SU-DHL-6 (cell line): ENCODE results near the gene TMEM178B.
"Not testable (repeated sequence)": the region's sequence is repeated elsewhere in the genome, so short reads cannot be mapped to it uniquely, and the experiment has no call there.

ENCODE experiments used
- EZH2phosphoT487 ChIP-seq: fragments of 200-600 bp; sonication (generic), shearing (Covaris generic); conservative IDR thresholded peaks from 2 replicates; pipeline ENCODE4 v1.6.1; 2018; ENCODE audit warnings: mild to moderate bottlenecking, antibody characterized with exemption, low read length, moderate library complexity, mixed read lengths
- TF ChIP-seq, protein P1 (sequence below): fragments of 200-600 bp; sonication (generic); IDR thresholded peaks from one replicate; pipeline ENCODE4 v1.5.1; 2017; ENCODE audit warnings: antibody characterized with exemption, mild to moderate bottlenecking, low read length, moderate library complexity; ENCODE audit not compliant: insufficient read depth, poor library complexity, severe bottlenecking

DNA sequence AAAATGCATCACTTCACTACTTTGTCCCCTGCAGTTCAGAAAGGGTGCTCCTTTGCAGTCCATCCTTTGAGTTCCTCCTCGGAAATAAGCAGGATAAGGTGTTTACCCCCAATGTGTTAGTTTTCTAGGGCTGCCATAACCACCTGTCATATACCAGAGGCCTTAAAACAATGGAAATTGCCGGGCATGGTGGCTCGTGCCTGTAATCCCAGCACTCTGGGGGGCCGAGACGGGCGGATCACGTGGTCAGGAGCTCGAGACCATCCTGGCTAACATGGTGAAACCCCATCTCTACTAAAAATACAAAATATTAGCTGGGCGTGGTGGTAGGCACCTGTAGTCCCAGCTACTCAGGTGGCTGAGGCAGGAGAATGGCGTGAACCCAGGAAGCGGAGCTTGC, 330.0 kb downstream of the TMEM178B start:
- TF ChIP-seq, protein P1, sequence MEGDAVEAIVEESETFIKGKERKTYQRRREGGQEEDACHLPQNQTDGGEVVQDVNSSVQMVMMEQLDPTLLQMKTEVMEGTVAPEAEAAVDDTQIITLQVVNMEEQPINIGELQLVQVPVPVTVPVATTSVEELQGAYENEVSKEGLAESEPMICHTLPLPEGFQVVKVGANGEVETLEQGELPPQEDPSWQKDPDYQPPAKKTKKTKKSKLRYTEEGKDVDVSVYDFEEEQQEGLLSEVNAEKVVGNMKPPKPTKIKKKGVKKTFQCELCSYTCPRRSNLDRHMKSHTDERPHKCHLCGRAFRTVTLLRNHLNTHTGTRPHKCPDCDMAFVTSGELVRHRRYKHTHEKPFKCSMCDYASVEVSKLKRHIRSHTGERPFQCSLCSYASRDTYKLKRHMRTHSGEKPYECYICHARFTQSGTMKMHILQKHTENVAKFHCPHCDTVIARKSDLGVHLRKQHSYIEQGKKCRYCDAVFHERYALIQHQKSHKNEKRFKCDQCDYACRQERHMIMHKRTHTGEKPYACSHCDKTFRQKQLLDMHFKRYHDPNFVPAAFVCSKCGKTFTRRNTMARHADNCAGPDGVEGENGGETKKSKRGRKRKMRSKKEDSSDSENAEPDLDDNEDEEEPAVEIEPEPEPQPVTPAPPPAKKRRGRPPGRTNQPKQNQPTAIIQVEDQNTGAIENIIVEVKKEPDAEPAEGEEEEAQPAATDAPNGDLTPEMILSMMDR = not testable (repeated sequence)
- TF ChIP-seq EZH2phosphoT487 = not testable (repeated sequence)
